ENCODE data around the gene VCL. TPM values are rescaled to one million over a fixed set of nuclear protein-coding genes. Genes with fewer than 3 reads are reported as not detected.
A peak's percentile ranks its signal among the peaks of the same experiment; 100 is the strongest.

The VCL gene
- total and polyA plus RNA-seq, 2 of the 8 experiments (the other 6 are each of a cell fraction or from before 2014, with no cell fraction given), result 119 to 377 TPM

DNA sequence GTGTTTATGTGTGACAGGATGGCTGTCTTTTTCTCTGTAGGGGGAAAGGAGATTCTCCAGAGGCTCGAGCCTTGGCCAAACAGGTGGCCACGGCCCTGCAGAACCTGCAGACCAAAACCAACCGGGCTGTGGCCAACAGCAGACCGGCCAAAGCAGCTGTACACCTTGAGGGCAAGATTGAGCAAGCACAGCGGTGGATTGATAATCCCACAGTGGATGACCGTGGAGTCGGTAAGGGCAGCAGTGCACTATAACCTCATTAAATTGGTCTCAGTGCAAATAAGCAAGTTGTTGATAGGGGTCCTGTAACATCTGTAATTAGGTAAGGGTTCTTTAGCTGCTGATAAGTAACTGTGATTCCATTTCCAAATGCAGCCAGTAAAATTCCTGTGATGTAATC is 96.3 kb downstream of the VCL start:
- H3K36me3 ChIP-seq (ENCODE audit: control insufficient read depth in 2 of 4, insufficient read depth in 4 of 4, low read length in 3 of 4), result peaks cover 47 to 88% (median 79%) of the 10 kb centered on the region in 4 experiments
- WGBS, 2 experiments (ENCODE audit: extremely low coverage in 1 of 2, insufficient coverage in 1 of 2, insufficient read length in 1 of 2, insufficient replicate concordance in 2 of 2, low coverage in 1 of 2, low lambda C conversion rate in 2 of 2, missing lambda C conversion rate in 1 of 2), result 97% methylated on average over 7 of the region's 7 CpGs; no CpG with 5 or more reads in 1 of the 2 experiments
- POLR2A ChIA-PET (ENCODE audit: partially characterized antibody), result interaction anchor here (1.3 to 4.1 kb wide), 3 partner anchors 13 to 94 kb away, joined by 3 to 11 read pairs (median 5); no protein-coding TSS in a partner anchor

More for the DNA sequence above, 96.3 kb downstream of the VCL start:
- H2BK12ac ChIP-seq (ENCODE audit: low read depth, low read length), result no peak overlapping the region
- DNase-seq (ENCODE audit: low read depth in 1 of 2, low spot score in 2 of 2) (no peak), FAIRE-seq (no peak)
- no peak overlapping the region for H3K9ac ChIP-seq (replicated peaks in 1 of 4; ENCODE audit: extremely low read depth in 1 of 4, low read depth in 3 of 4, low read length in 3 of 4)
- H3K14ac ChIP-seq (ENCODE audit: insufficient read length), result no peak overlapping the region
- H3K27ac ChIP-seq (ENCODE audit: low read depth, low read length), result no peak overlapping the region
- no peaks in the 10 kb centered on the region for H3K27me3 ChIP-seq (replicated peaks in 1 of 4; ENCODE audit: control insufficient read depth in 3 of 4, extremely low read depth in 1 of 4, insufficient read depth in 3 of 4, low read length in 3 of 4)
- no peaks in the 10 kb centered on the region; a peak in 1 of 4 replicates for H3K79me2 ChIP-seq (ENCODE audit: control insufficient read depth in 1 of 2, insufficient read depth in 2 of 2, low read length in 2 of 2)
- peaks cover 0 to 2% of the 10 kb centered on the region in 2 experiments for H4K20me1 ChIP-seq (replicated peaks in 1 of 2; ENCODE audit: control insufficient read depth in 1 of 2, insufficient read depth in 2 of 2, low read length in 2 of 2)
- H3K4me3 ChIP-seq (ENCODE audit: extremely low read depth in 1 of 4, insufficient read depth in 2 of 4, low read depth in 3 of 4, low read length in 4 of 4), result no peak overlapping the region
- no peak overlapping the region for H2AFZ ChIP-seq (ENCODE audit: low read length)
- no peak overlapping the region for H2BK120ac ChIP-seq (replicated peaks; ENCODE audit: low read depth, low read length)
- no peak overlapping the region for H4K5ac ChIP-seq (ENCODE audit: insufficient read length, low read depth, low read length)
- CTCF ChIA-PET (ENCODE audit: partially characterized antibody), result interaction anchor here (0.6 to 2.8 kb wide), 7 partner anchors 9 to 74 kb away, joined by 3 to 15 read pairs (median 3); no protein-coding TSS in a partner anchor
- TF ChIP-seq SRF (IDR thresholded peaks at IDR 0.05; ENCODE audit: low read depth, low read length) (no peak), NRF1 (IDR thresholded peaks at IDR 0.05; ENCODE audit: low read depth, low read length) (no peak), RBBP5 (IDR thresholded peaks at IDR 0.05; ENCODE audit: borderline replicate concordance, low read depth, low read length) (no peak), TAF7 (optimal IDR thresholded peaks at IDR 0.05; ENCODE audit: borderline replicate concordance, low read depth, low read length) (no peak), TAF1 (IDR thresholded peaks at IDR 0.05; ENCODE audit: low read depth, low read length) (no peak), EZH2 (IDR thresholded peaks at IDR 0.05; ENCODE audit: low read depth, low read length, severe bottlenecking) (no peak)
- H3K4me1 ChIP-seq (replicated peaks in 1 of 4; ENCODE audit: control insufficient read depth in 3 of 4, insufficient read depth in 4 of 4, low read length in 3 of 4), result no peaks in the 10 kb centered on the region
- no peak overlapping the region for H3K4me2 ChIP-seq (ENCODE audit: insufficient read depth in 1 of 2, low read depth in 2 of 2, low read length in 2 of 2)
- no peak overlapping the region for H3K18ac ChIP-seq (ENCODE audit: extremely low read depth, low read length)
- H2AK5ac ChIP-seq (ENCODE audit: low read depth, low read length), result no peak overlapping the region
- H3K9me3 ChIP-seq (ENCODE audit: insufficient read depth in 2 of 2, low read depth in 1 of 2, low read length in 1 of 2), result no peaks in the 10 kb centered on the region
- H3K23me2 ChIP-seq (ENCODE audit: low read depth, low read length), result no peaks in the 10 kb centered on the region
- H4K8ac ChIP-seq (ENCODE audit: extremely low read depth, insufficient read depth, low read length), result 0 out of 2 replicates have a peak overlapping the region, but pooled peaks have one; percentile 46
- no peak overlapping the region for H3K4ac ChIP-seq (replicated peaks; ENCODE audit: insufficient read length, low read depth, low read length)
- H2BK20ac ChIP-seq (ENCODE audit: low read length), result no peak overlapping the region
- no peak overlapping the region for H3K23ac ChIP-seq (ENCODE audit: insufficient read length)
- H2BK5ac ChIP-seq (ENCODE audit: low read depth, low read length), result no peak overlapping the region
- no peak overlapping the region for H2BK15ac ChIP-seq (ENCODE audit: low read length)
- no peaks in the 10 kb centered on the region for H3K79me1 ChIP-seq (ENCODE audit: low read depth, low read length)
- H4K91ac ChIP-seq (replicated peaks; ENCODE audit: insufficient read length, low read length), result no peak overlapping the region
- no peak overlapping the region for H3K56ac ChIP-seq (replicated peaks; ENCODE audit: insufficient read length, low read depth, low read length)

Measured in H1 (cell line).